Colonic mucosa (tissue), 4 donors: ENCODE results near the gene FZR1. TPM values are rescaled to one million over a fixed set of nuclear protein-coding genes. Genes with fewer than 3 reads are reported as not detected.

ENCODE experiments used
- DNase-seq: peaks from one replicate; pipeline ENCODE4 v3.0.0-alpha.2; 2020
- H3K27ac ChIP-seq: fragments of 200-600 bp; one replicate; pipeline ENCODE4 v1.8.0; 2021
- H3K27me3 ChIP-seq: fragments of 200-600 bp; one replicate; pipeline ENCODE4 v1.8.0; 2021
- H3K36me3 ChIP-seq: fragments of 200-600 bp; one replicate; pipeline ENCODE4 v1.8.0; 2021
- H3K4me1 ChIP-seq: fragments of 200-600 bp; one replicate; pipeline ENCODE4 v1.8.0; 2021; ENCODE audit warnings: mild to moderate bottlenecking
- H3K4me3 ChIP-seq: fragments of 200-600 bp; one replicate; pipeline ENCODE4 v1.8.0; 2021
- H3K9ac ChIP-seq, 2 donors: one replicate each; pipeline ENCODE4 v1.7.0; 2013; ENCODE audit warnings: control low read depth in 2 of 2, low read depth in 2 of 2, low read length in 2 of 2
- H3K9me3 ChIP-seq: fragments of 200-600 bp; one replicate; pipeline ENCODE4 v1.8.0; 2021
- intact Hi-C: fragments of 100-400 bp; cut with DNase I; formaldehyde crosslinking; loops from one replicate; pipeline ENCODE4 v1.14.1; 2022
- total RNA-seq, 2 donors: library from RNA; stranded (reverse); fragmentation: NEBNext Ultra II Directional in 1 of 2; extraction: Animal tissue kit (Norgen Biotek cat#: 25700) in 1 of 2; gene quantifications; one replicate each; pipeline ENCODE4 v1.2.1, GENCODE V29; 2021
- TF ChIP-seq, protein P1 (sequence below): fragments of 200-600 bp; IDR thresholded peaks from one replicate; pipeline ENCODE4 v1.8.0; 2022; ENCODE audit warnings: antibody characterized with exemption, mild to moderate bottlenecking
- donor health status: healthy.
- donor health status: DM: no; HTN: no; CAD: no.
- donor health status: DM: no; HTN: no; CAD: no.

FZR1 gene
- total RNA-seq, 2 donors from 2014 or later, result 45.8 to 62.5 TPM

DNA sequence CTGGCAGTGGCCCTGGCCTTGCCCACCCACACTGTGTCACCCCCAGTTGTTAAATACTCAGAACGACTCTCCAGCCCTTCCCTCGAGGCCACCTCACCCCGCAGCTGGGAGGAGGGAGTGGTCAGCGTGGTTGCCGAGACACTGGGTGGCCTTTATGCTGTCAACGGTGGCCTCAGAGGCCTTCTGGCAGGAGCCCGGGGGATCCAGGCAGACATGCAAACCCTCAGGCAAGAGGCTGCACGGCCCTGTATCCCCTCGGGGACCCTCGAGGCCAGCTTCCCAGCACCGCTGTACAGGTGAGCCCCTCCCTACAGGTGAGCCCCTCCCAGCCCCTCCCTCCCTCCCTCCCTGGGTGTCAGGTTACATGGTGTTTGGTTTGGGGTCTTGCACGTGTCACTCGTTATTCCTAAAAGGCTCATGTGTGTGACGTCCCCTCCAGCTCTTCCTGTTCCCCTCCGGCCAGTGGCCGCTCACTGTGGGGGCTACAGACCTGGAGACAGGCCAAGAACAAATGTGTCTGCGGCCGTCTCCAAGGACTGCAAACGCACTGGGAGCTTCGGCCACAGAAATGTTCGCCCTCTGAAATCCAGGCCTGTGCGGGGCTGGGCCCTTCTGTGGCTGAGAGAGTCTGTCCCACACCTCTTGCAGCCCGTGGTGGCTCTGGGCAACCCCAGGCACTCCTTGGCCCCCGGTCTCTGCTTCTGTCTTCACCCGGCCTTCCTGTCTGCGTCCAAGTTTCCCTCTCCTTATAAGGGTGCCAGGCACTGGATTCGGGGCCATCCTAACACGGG lies 33.0 kb downstream of the FZR1 start, which contains the start of gene TEKTIP1:
TSS of gene TEKTIP1 (plus strand) at position 210 of the 791 bp plus-strand sequence. CDS start at position 214, 4 bp downstream.
- DNase-seq, result no peak
- H3K27ac ChIP-seq, result no peak within 1 kb of the TSS
- no peaks in the 10 kb centered on the region for H3K4me1 ChIP-seq
- H3K9me3 ChIP-seq, result no peaks in the 10 kb centered on the region
- intact Hi-C loops, result no loop called here
- no peaks in the 10 kb centered on the region for H3K27me3 ChIP-seq
- H3K4me3 ChIP-seq, result no peak within 1 kb of the TSS
- no peak within 1 kb of the TSS for H3K9ac ChIP-seq
- H3K36me3 ChIP-seq, result peaks cover 9% of the 10 kb centered on the region
- TF ChIP-seq, protein P1, sequence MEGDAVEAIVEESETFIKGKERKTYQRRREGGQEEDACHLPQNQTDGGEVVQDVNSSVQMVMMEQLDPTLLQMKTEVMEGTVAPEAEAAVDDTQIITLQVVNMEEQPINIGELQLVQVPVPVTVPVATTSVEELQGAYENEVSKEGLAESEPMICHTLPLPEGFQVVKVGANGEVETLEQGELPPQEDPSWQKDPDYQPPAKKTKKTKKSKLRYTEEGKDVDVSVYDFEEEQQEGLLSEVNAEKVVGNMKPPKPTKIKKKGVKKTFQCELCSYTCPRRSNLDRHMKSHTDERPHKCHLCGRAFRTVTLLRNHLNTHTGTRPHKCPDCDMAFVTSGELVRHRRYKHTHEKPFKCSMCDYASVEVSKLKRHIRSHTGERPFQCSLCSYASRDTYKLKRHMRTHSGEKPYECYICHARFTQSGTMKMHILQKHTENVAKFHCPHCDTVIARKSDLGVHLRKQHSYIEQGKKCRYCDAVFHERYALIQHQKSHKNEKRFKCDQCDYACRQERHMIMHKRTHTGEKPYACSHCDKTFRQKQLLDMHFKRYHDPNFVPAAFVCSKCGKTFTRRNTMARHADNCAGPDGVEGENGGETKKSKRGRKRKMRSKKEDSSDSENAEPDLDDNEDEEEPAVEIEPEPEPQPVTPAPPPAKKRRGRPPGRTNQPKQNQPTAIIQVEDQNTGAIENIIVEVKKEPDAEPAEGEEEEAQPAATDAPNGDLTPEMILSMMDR, result no peak

DNA sequence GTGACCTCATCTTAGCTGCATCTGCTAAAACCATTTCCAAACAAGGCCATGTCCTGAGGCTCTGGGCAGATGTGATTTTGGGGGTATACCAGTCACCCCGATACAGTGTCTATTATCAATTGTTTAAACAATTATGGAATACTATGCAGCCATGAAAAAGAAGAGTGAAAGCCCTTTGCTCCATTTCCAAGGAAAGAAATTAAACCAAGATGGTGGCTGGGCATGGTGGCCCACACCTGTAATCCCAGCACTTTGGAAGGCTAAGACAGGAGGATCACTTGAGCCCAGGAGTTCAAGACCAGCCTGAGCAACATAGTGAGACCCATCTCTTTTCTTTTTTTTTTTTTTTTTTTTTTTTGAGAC lies 33.6 kb downstream of the FZR1 start:
- H3K9ac ChIP-seq, result no peak overlapping the region
- TF ChIP-seq, protein P1, result no peak
- H3K36me3 ChIP-seq, result peaks cover 9% of the 10 kb centered on the region
- no peak overlapping the region for H3K27ac ChIP-seq
- H3K27me3 ChIP-seq, result no peaks in the 10 kb centered on the region
- intact Hi-C loops, result no loop called here
- H3K4me3 ChIP-seq, result no peak overlapping the region
- no peaks in the 10 kb centered on the region for H3K4me1 ChIP-seq
- no peak for DNase-seq
- no peaks in the 10 kb centered on the region for H3K9me3 ChIP-seq

DNA sequence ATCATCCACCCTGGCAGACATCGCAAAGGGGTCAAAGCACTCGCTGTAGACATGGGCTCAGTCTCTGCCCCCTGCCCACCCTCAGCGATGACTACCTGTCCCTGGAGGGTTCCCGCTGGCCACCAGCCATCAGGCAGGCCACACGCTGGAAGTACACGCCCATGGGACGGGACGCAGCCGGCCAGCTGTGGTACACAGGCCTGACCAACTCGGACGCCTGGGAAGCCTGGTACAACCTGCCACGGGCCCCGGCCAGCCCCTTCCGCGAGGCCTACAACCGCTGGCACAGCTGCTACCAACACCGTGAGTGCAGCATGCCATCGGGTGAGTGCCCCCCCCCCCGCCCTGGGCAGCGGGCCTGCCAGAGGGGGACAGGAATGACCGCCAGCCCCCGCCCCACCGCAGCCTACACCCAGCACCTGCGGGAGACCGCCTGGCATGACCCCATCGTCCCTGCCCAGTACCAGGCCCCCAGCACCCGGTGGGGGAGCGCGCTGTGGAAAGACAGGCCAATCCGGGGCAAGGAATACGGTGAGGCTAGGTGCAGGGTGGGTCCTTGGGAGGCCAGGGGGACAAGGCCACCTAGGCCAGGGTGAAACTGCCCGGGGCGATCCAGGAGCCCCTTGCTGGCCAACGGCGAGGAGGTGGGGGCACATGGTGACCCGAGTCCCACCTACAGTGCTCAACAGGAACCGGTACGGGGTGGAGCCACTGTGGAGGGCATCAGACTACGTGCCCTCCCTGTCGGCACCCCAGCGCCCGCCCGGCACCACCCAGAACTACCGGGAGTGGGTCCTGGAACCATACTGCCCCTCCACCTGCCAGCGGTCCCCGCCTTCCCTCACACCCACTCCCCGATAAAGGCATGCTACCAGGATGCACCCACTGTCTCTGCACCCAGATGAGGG lies 37.3 kb downstream of the FZR1 start:
- no peaks in the 10 kb centered on the region for H3K27me3 ChIP-seq
- TF ChIP-seq, protein P1, result no peak
- H3K9me3 ChIP-seq, result no peaks in the 10 kb centered on the region
- no peak overlapping the region for H3K4me3 ChIP-seq
- no peak overlapping the region for H3K27ac ChIP-seq
- H3K36me3 ChIP-seq, result no peaks in the 10 kb centered on the region
- H3K9ac ChIP-seq, result no peak overlapping the region
- no peaks in the 10 kb centered on the region for H3K4me1 ChIP-seq
- no peak for DNase-seq
- intact Hi-C loops, result loop anchor here (2.0 kb wide), 1 partner anchor 75 kb away; no protein-coding TSS in a partner anchor

DNA sequence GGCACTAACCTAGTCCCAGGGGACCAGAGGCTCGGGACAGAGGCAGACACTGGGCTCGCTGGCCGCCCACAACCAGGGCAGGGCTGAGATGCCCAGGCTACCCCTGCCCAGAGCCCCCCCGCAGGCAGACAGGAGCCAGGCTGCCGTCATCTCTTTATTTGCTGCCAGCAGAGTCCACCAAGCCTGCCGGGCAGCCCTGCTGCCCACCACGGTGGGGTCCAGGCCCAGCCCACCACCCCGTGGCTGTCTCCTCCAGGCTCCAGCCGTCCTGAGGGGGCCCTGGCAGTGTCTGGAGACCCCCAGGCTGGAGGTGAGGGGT lies 37.9 kb downstream of the FZR1 start:
- TF ChIP-seq, protein P1, result no peak
- H3K27ac ChIP-seq, result no peak overlapping the region
- H3K27me3 ChIP-seq, result no peaks in the 10 kb centered on the region
- no peak for DNase-seq
- no peak overlapping the region for H3K9ac ChIP-seq
- no peaks in the 10 kb centered on the region for H3K9me3 ChIP-seq
- intact Hi-C loops, result loop anchor here (2.0 kb wide), 1 partner anchor 75 kb away; no protein-coding TSS in a partner anchor
- H3K4me1 ChIP-seq, result no peaks in the 10 kb centered on the region
- H3K36me3 ChIP-seq, result no peaks in the 10 kb centered on the region
- H3K4me3 ChIP-seq, result no peak overlapping the region

DNA sequence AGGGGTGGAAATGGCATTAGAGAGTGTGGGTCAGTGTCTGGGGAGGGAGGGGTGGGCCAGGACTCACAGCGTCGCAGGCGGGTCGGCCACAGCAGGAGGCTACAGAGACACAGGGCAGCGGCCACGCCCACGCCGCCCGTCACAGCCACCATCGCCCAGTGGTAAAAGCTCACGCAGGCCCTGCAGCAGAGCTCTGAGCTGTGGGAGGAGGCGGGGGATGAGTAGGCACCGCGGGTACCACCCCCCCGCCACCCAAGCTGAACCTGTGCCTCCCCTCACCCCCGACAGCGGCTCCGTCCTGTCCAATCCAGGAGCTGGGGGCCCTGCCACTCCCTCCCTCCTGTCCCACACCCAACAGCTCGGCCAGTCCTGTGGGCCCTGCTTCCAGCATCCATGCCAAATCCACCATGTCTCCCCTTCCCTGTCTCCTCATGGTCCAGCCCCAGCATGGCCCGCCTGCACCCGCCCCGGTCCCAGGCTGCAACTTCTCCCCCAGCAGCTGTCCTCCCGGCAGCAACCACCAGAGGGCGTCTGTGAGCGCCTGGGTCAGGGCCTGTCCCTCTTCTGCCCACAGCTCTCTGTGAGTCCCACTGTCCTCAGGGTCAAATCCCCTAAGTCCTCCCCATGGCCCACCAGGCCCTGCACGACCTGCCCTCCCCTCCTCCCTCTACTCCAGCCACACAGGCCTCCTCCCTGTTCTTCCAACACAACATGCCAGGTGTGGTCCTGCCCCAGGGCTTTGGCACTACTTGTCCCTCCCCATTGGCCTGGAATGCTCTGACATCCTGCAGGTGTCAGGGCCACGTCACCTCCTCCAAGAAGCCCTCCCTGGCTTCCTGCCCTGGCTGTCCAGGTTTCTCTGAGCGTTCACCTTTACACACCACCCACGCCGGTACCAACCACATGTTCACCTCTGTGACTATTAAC lies 38.9 kb downstream of the FZR1 start:
- intact Hi-C loops, result loop anchor here (2.0 kb wide), 1 partner anchor 74 kb away; no protein-coding TSS in a partner anchor
- Histone ChIP-seq H3K27ac (no peak overlapping the region), H3K27me3 (no peaks in the 10 kb centered on the region), H3K9ac (no peak overlapping the region), H3K4me3 (no peak overlapping the region), H3K4me1 (no peaks in the 10 kb centered on the region), H3K36me3 (no peaks in the 10 kb centered on the region), H3K9me3 (no peaks in the 10 kb centered on the region)
- peak; percentile 82 for DNase-seq
- TF ChIP-seq, protein P1, result peak; percentile 94
